ENCODE results near the gene OR11H6.
"Not testable (repeated sequence)": the region's sequence is repeated elsewhere in the genome, so short reads cannot be mapped to it uniquely, and the experiment has no call there.

DNA sequence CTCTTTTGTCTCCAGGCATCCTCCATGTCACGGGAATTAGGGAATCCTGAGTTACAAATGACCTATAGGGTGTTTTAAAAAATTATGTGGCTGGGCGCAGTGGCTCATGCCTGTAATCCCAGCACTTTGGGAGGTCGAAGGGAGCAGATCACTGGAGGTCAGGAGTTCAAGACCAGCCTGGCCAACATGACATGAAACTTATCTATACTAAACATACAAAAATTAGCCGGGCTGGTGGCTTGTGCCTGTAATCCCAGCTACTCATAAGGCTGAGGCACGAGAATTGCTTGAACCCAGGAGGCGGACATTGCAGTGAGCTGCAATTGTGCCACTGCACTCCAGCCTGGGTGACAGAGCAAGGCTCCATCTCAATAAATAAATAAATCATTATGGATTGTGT, 28.3 kb upstream of the OR11H6 start:
- not testable (repeated sequence) for TF ChIP-seq ARNTL (CRISPR knock-in tag; IDR thresholded peaks at IDR 0.05; ENCODE audit: borderline replicate concordance, low read depth); ZFP3 (CRISPR knock-in tag; IDR thresholded peaks at IDR 0.05); RARB (CRISPR knock-in tag; IDR thresholded peaks at IDR 0.05); GLIS3 (CRISPR knock-in tag; IDR thresholded peaks at IDR 0.05); BACH2 (CRISPR knock-in tag; IDR thresholded peaks at IDR 0.05; ENCODE audit: borderline replicate concordance); ZC3H10 (CRISPR knock-in tag; IDR thresholded peaks at IDR 0.05)
- TF ChIP-seq, protein P1, sequence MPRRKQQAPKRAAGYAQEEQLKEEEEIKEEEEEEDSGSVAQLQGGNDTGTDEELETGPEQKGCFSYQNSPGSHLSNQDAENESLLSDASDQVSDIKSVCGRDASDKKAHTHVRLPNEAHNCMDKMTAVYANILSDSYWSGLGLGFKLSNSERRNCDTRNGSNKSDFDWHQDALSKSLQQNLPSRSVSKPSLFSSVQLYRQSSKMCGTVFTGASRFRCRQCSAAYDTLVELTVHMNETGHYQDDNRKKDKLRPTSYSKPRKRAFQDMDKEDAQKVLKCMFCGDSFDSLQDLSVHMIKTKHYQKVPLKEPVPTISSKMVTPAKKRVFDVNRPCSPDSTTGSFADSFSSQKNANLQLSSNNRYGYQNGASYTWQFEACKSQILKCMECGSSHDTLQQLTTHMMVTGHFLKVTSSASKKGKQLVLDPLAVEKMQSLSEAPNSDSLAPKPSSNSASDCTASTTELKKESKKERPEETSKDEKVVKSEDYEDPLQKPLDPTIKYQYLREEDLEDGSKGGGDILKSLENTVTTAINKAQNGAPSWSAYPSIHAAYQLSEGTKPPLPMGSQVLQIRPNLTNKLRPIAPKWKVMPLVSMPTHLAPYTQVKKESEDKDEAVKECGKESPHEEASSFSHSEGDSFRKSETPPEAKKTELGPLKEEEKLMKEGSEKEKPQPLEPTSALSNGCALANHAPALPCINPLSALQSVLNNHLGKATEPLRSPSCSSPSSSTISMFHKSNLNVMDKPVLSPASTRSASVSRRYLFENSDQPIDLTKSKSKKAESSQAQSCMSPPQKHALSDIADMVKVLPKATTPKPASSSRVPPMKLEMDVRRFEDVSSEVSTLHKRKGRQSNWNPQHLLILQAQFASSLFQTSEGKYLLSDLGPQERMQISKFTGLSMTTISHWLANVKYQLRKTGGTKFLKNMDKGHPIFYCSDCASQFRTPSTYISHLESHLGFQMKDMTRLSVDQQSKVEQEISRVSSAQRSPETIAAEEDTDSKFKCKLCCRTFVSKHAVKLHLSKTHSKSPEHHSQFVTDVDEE (CRISPR knock-in tag; IDR thresholded peaks at IDR 0.05) = not testable (repeated sequence)
- TF ChIP-seq, protein P2, sequence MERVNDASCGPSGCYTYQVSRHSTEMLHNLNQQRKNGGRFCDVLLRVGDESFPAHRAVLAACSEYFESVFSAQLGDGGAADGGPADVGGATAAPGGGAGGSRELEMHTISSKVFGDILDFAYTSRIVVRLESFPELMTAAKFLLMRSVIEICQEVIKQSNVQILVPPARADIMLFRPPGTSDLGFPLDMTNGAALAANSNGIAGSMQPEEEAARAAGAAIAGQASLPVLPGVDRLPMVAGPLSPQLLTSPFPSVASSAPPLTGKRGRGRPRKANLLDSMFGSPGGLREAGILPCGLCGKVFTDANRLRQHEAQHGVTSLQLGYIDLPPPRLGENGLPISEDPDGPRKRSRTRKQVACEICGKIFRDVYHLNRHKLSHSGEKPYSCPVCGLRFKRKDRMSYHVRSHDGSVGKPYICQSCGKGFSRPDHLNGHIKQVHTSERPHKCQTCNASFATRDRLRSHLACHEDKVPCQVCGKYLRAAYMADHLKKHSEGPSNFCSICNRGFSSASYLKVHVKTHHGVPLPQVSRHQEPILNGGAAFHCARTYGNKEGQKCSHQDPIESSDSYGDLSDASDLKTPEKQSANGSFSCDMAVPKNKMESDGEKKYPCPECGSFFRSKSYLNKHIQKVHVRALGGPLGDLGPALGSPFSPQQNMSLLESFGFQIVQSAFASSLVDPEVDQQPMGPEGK (CRISPR knock-in tag; IDR thresholded peaks at IDR 0.05; ENCODE audit: borderline replicate concordance) = not testable (repeated sequence)
